ENCODE data around the gene MAN2B2. TPM values are rescaled to one million over a fixed set of nuclear protein-coding genes. Genes with fewer than 3 reads are reported as not detected.

The MAN2B2 gene
- total and polyA plus RNA-seq, 8 donors, result 6.1 to 49.4 (median 13.9) TPM

DNA sequence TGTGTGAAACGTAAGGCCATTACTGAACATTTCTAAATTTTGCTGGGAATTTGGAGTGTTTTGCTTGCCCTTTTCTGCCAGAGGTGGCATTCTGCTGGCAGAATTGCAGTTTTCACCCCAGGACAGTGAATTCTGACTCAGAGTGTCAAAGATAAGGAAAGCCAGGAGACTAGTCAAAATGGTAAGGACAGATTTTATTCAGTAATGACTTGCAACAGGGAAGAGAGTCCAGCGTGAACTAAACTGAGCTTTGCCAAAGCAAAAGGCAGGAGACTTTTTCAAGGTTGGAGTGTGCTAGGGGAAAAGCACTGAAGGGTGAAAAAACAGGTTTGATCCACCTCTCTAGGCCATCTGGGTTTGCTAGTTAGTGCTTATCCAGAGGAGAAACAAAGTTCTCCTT is 84.9 kb downstream of the MAN2B2 start:
- WGBS, 5 donors, result 73 to 97% (median 91%) methylated on average over 2 of the region's 2 CpGs
- intact Hi-C loops (cut with DNase I; ENCODE audit: low total_unique reads), result no loop called here
- Histone ChIP-seq H3K4me3 (no peak overlapping the region), H3K27me3 (peaks cover 4 to 24% (median 18%) of the 10 kb centered on the region in 3 donors), H3K4me1 (peaks cover 10 to 28% (median 26%) of the 10 kb centered on the region in 4 donors), H3K9me3 (no peaks in the 10 kb centered on the region), H3K27ac (no peak overlapping the region), H3K36me3 (no peaks in the 10 kb centered on the region)
- TF ChIP-seq POLR2AphosphoS5 (IDR thresholded peaks at IDR 0.05) (no peak), EP300 (IDR thresholded peaks at IDR 0.05) (no peak), CTCF (IDR thresholded peaks at IDR 0.05) (no peak), POLR2A (IDR thresholded peaks at IDR 0.05) (no peak)
- no peak for DNase-seq

- no peak overlapping the region for H3K4me3 ChIP-seq
- no peak for DNase-seq
- peaks cover 10 to 30% (median 26%) of the 10 kb centered on the region in 4 donors for H3K4me1 ChIP-seq
- no peaks in the 10 kb centered on the region for H3K9me3 ChIP-seq
- WGBS, 5 donors, result 91 to 99% (median 96%) methylated on average over 3 of the region's 3 CpGs
- no peaks in the 10 kb centered on the region for H3K36me3 ChIP-seq
- intact Hi-C loops (cut with DNase I; ENCODE audit: low total_unique reads), result no loop called here
- H3K27ac ChIP-seq, result no peak overlapping the region
- peaks cover 4 to 29% (median 19%) of the 10 kb centered on the region in 3 donors for H3K27me3 ChIP-seq
- TF ChIP-seq POLR2A (IDR thresholded peaks at IDR 0.05) (no peak), CTCF (IDR thresholded peaks at IDR 0.05) (no peak), POLR2AphosphoS5 (IDR thresholded peaks at IDR 0.05) (no peak), EP300 (IDR thresholded peaks at IDR 0.05) (no peak)
Observed at GRCh38 chr4:6660430-6660829, 85.4 kb downstream of the MAN2B2 start.

GRCh38 chr4:6662591-6662990 is 87.6 kb downstream of the MAN2B2 start:
- Histone ChIP-seq H3K36me3 (no peaks in the 10 kb centered on the region), H3K9me3 (no peaks in the 10 kb centered on the region), H3K4me3 (no peak overlapping the region), H3K4me1 (peaks cover 10 to 30% (median 26%) of the 10 kb centered on the region in 4 donors), H3K27me3 (peaks cover 4 to 29% (median 24%) of the 10 kb centered on the region in 3 donors), H3K27ac (no peak overlapping the region)
- 88 to 98% (median 97%) methylated on average over 3 of the region's 3 CpGs for WGBS, 5 donors
- intact Hi-C loops (cut with DNase I; ENCODE audit: low total_unique reads), result no loop called here
- TF ChIP-seq POLR2A (IDR thresholded peaks at IDR 0.05) (no peak), CTCF (IDR thresholded peaks at IDR 0.05) (no peak), POLR2AphosphoS5 (IDR thresholded peaks at IDR 0.05) (no peak), EP300 (IDR thresholded peaks at IDR 0.05) (no peak)
- DNase-seq, result no peak

DNA sequence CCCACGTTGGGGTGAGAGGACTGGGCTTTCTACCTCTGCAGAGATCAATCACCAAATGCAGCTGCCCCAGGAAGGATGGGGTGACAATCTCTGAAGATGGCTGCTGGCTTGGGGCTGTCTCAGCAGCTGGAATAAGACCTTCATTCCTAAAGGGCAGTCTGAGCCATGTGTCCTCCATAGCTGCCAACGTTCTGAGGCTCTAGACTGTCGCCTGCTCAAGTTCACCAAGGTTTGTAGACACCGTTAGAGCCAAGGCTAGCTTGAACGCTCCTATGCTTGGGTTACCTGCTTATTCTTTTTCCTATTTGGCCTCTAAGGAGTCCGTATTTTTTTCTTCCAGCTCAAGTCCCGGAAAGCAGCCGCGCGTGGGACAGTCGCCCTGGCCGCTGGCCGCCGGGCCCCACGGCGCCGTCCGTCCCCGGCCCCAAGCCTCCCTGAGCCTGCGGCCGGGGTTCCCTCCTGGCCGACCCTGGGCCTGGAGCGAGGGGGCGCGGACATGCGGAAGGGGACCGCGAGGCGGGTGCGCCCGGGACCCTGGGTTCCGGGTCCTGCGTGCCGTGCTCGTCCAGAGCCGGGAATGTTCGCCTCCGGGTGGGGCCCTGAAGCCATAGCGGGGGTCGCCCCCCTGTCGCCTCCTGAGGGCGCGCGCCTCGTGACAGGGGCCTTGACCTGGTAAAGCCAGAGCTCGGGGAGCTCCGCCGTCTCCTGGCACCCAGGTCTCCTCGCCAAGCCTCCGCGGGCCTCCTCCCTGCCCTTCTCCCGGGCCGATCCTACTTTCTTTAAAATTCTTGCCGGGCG is 88.8 kb downstream of the MAN2B2 start:
- Histone ChIP-seq H3K9me3 (no peaks in the 10 kb centered on the region), H3K27ac (no peak overlapping the region), H3K27me3 (peaks cover 4 to 25% (median 24%) of the 10 kb centered on the region in 3 donors), H3K4me3 (peak overlapping the region; percentile 31 to 44 (median 42)), H3K36me3 (no peaks in the 10 kb centered on the region), H3K4me1 (peaks cover 10 to 24% (median 20%) of the 10 kb centered on the region in 4 donors)
- no peak for DNase-seq
- WGBS, 5 donors, result 12 to 20% (median 14%) methylated on average over 31 to 55 of the region's 55 CpGs
- intact Hi-C loops (cut with DNase I; ENCODE audit: low total_unique reads), result no loop called here
- TF ChIP-seq EP300 (IDR thresholded peaks at IDR 0.05), result no peak
- no peak for TF ChIP-seq POLR2AphosphoS5 (IDR thresholded peaks at IDR 0.05)
- no peak for TF ChIP-seq CTCF (IDR thresholded peaks at IDR 0.05)
- TF ChIP-seq POLR2A (IDR thresholded peaks at IDR 0.05), result no peak
